Body of pancreas (tissue), 4 donors: ENCODE data around the gene P4HTM. TPM values are rescaled to one million over a fixed set of nuclear protein-coding genes. Genes with fewer than 3 reads are reported as not detected.

Experiments used
- ATAC-seq: fragments of 150-250 bp; one replicate; pipeline ENCODE4 v1.9.1; 2016
- DNase-seq, 4 donors: peaks; one replicate each; pipeline ENCODE4 v3.0.0-alpha.2; 2019
- H3K27ac ChIP-seq, 4 donors: fragments of 200-600 bp; sonication (generic); 1 replicate in 3 of 4; 2 replicates in 1 of 4; pipeline versions ENCODE4 v1.5.1 to v1.6.1; 2016 to 2019; ENCODE audit warnings: mild to moderate bottlenecking in 1 of 4, mixed read lengths in 1 of 4, moderate library complexity in 1 of 4
- H3K27me3 ChIP-seq, 2 donors: fragments of 200-600 bp; sonication (generic); one replicate each; pipeline ENCODE4 v1.6.0; 2016; ENCODE audit warnings: mild to moderate bottlenecking in 1 of 2
- H3K36me3 ChIP-seq, 2 donors: fragments of 200-600 bp; sonication (generic); replicated peaks in 1 of 2; 2 replicates each; pipeline ENCODE4 v1.5.1; 2016; ENCODE audit warnings: low read depth in 2 of 2; ENCODE audit not compliant: insufficient read depth in 1 of 2
- H3K4me1 ChIP-seq: fragments of 200-600 bp; sonication (generic); one replicate; pipeline ENCODE4 v1.6.0; 2016
- H3K4me3 ChIP-seq, 2 donors: fragments of 200-600 bp; sonication (generic); 1 replicate in 1 of 2; 2 replicates in 1 of 2; pipeline ENCODE4 v1.5.1; 2016 to 2019
- H3K9me3 ChIP-seq, 3 donors: fragments of 200-600 bp; sonication (generic); 1 replicate in 2 of 3; 2 replicates in 1 of 3; pipeline ENCODE4 v1.5.1; 2016
- POLR2A ChIP-seq, 3 donors: fragments of 450-650 bp; IDR thresholded peaks; one replicate each; pipeline ENCODE4 v1.6.1; 2016; ENCODE audit warnings: antibody characterized with exemption in 3 of 3, mild to moderate bottlenecking in 2 of 3
- WGBS, 2 donors: methylation state at CpG; one replicate each; pipeline ENCODE4 v1.1.5; 2017; 5-methylcytosine and 5-hydroxymethylcytosine counted together
- intact Hi-C: fragments of 100-400 bp; cut with DNase I; formaldehyde crosslinking; loops from one replicate; pipeline ENCODE4 v1.15.1; 2023
- total RNA-seq, 2 donors: library from RNA; depleted of rRNA; stranded (reverse); fragments of >200 nt; gene quantifications; one replicate each; pipeline ENCODE4 v1.1.0, GENCODE V29; 2016
- TF ChIP-seq, protein P1 (sequence below), 7 experiments: fragments of 450-650 bp in 4 of 7; fragments of 200-600 bp in 3 of 7; sonication (generic) in 3 of 7; IDR thresholded peaks; one replicate each; pipeline ENCODE4 v1.5.1; 2016 to 2019; ENCODE audit warnings: antibody characterized with exemption in 7 of 7

The P4HTM gene
- total RNA-seq, 2 donors from 2014 or later = 72.9 to 73.8 TPM

GRCh38 chr3:48950051-48950450 lies 40.0 kb upstream of the P4HTM start:
- Histone ChIP-seq H3K36me3 (no peaks in the 10 kb centered on the region), H3K9me3 (no peaks in the 10 kb centered on the region), H3K4me1 (peaks cover 7% of the 10 kb centered on the region), H3K27ac (no peak overlapping the region), H3K4me3 (no peak overlapping the region), H3K27me3 (no peaks in the 10 kb centered on the region)
- no peak for ATAC-seq
- no peak for TF ChIP-seq POLR2A (IDR thresholded peaks at IDR 0.05)
- TF ChIP-seq, protein P1, sequence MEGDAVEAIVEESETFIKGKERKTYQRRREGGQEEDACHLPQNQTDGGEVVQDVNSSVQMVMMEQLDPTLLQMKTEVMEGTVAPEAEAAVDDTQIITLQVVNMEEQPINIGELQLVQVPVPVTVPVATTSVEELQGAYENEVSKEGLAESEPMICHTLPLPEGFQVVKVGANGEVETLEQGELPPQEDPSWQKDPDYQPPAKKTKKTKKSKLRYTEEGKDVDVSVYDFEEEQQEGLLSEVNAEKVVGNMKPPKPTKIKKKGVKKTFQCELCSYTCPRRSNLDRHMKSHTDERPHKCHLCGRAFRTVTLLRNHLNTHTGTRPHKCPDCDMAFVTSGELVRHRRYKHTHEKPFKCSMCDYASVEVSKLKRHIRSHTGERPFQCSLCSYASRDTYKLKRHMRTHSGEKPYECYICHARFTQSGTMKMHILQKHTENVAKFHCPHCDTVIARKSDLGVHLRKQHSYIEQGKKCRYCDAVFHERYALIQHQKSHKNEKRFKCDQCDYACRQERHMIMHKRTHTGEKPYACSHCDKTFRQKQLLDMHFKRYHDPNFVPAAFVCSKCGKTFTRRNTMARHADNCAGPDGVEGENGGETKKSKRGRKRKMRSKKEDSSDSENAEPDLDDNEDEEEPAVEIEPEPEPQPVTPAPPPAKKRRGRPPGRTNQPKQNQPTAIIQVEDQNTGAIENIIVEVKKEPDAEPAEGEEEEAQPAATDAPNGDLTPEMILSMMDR (IDR thresholded peaks at IDR 0.05) = no peak
- DNase-seq = no peak
- 50 to 95% methylated on average over 1 of the region's 1 CpG for WGBS, 2 donors
- intact Hi-C loops = no loop called here

GRCh38 chr3:48951764-48952163 lies 38.3 kb upstream of the P4HTM start:
- H3K4me1 ChIP-seq = peaks cover 7% of the 10 kb centered on the region
- no peak for DNase-seq
- 65 to 87% methylated on average over 4 of the region's 4 CpGs for WGBS, 2 donors
- TF ChIP-seq, protein P1 (IDR thresholded peaks at IDR 0.05) = no peak
- no peak for TF ChIP-seq POLR2A (IDR thresholded peaks at IDR 0.05)
- H3K27me3 ChIP-seq = no peaks in the 10 kb centered on the region
- no peaks in the 10 kb centered on the region for H3K9me3 ChIP-seq
- no peak overlapping the region for H3K4me3 ChIP-seq
- H3K36me3 ChIP-seq = no peaks in the 10 kb centered on the region
- ATAC-seq = no peak
- intact Hi-C loops = no loop called here
- no peak overlapping the region for H3K27ac ChIP-seq

GRCh38 chr3:48952510-48953118 lies 37.4 kb upstream of the P4HTM start:
- no peak for ATAC-seq

GRCh38 chr3:48957006-48957705 lies 32.9 kb upstream of the P4HTM start:
- TF ChIP-seq, protein P1 (IDR thresholded peaks at IDR 0.05) = no peak
- no peak for TF ChIP-seq POLR2A (IDR thresholded peaks at IDR 0.05)
- peaks cover 0 to 5% of the 10 kb centered on the region in 2 donors for H3K36me3 ChIP-seq
- no peak for DNase-seq
- no peaks in the 10 kb centered on the region for H3K9me3 ChIP-seq
- no peaks in the 10 kb centered on the region for H3K27me3 ChIP-seq
- no peak overlapping the region for H3K4me3 ChIP-seq
- no peaks in the 10 kb centered on the region for H3K4me1 ChIP-seq
- intact Hi-C loops = no loop called here
- no peak overlapping the region for H3K27ac ChIP-seq
- no peak for ATAC-seq
- 84 to 94% methylated on average over 2 of the region's 2 CpGs for WGBS, 2 donors

More at GRCh38 chr3:48952510-48953118, 37.4 kb upstream of the P4HTM start:
- Histone ChIP-seq H3K4me3 (no peak overlapping the region), H3K36me3 (no peaks in the 10 kb centered on the region), H3K27ac (no peak overlapping the region), H3K27me3 (no peaks in the 10 kb centered on the region), H3K9me3 (no peaks in the 10 kb centered on the region), H3K4me1 (peaks cover 7% of the 10 kb centered on the region)
- intact Hi-C loops = no loop called here
- TF ChIP-seq, protein P1 (IDR thresholded peaks at IDR 0.05) = peak in 6 of 7 experiments; percentile 20 to 64 (median 38)
- TF ChIP-seq POLR2A (IDR thresholded peaks at IDR 0.05) = no peak
- DNase-seq = peak; percentile 40 to 68 (median 57)
- WGBS, 2 donors = 81 to 83% methylated on average over 8 of the region's 8 CpGs
